LNCAP (cell line): Measurements from ENCODE around the gene UCHL1.

Experiments
- TF ChIP-seq, protein P1 (sequence below): fragments of 450-650 bp; IDR thresholded peaks from 2 replicates; pipeline ENCODE4 v1.5.1; 2017; ENCODE audit warnings: mild to moderate bottlenecking

The UCHL1 gene

DNA sequence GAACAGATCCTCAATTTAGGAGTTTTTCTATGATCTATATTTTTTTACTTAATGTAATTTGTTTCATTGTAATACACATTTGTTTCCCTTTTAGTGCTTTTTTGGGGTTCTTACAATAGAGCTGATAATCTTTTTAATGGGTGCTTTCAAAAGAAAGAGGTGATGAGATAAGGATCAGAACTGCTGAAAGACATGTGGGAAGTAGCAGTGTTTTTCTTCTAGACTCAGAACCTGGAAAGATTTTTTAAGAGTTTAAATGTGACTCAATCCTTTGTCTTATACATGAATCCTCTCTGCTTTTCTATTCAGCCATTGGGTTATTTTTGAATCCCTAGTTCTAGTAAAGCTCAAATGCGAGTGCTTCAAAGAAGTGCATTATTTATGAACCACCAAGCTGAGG lies 25.6 kb downstream of the UCHL1 start:
- TF ChIP-seq, protein P1, sequence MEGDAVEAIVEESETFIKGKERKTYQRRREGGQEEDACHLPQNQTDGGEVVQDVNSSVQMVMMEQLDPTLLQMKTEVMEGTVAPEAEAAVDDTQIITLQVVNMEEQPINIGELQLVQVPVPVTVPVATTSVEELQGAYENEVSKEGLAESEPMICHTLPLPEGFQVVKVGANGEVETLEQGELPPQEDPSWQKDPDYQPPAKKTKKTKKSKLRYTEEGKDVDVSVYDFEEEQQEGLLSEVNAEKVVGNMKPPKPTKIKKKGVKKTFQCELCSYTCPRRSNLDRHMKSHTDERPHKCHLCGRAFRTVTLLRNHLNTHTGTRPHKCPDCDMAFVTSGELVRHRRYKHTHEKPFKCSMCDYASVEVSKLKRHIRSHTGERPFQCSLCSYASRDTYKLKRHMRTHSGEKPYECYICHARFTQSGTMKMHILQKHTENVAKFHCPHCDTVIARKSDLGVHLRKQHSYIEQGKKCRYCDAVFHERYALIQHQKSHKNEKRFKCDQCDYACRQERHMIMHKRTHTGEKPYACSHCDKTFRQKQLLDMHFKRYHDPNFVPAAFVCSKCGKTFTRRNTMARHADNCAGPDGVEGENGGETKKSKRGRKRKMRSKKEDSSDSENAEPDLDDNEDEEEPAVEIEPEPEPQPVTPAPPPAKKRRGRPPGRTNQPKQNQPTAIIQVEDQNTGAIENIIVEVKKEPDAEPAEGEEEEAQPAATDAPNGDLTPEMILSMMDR, result no peak

DNA sequence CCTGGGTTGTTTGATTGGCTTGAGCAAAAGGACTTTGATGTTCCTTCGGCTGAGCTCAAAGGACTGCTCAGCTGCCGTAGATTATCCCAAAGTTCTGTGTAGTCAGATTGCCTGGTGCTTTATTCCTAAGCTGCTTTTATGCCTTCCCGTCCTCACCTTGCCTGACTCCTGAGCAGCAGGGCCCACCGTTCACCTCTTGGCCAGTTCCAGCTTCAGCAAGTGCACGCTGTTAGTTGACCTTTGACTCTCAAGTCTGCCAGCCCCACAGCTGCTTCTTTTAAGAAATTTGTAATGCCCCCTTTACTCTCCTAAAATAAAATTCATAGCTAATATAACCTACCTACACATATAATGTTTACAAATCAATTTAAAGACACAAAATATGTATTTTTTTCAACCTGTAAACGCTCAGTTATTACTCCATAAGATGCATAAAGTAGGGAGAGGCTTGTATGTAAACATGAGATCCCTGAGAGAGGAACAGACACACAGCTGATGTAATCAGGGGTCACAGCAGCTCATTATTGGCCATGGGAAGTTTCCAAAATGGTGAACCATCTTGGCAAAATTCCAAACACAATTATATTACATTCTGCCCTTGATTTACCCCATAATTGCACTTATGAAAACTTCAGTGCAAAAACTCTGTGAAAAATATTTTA lies 28.6 kb downstream of the UCHL1 start:
- TF ChIP-seq, protein P1, result no peak

DNA sequence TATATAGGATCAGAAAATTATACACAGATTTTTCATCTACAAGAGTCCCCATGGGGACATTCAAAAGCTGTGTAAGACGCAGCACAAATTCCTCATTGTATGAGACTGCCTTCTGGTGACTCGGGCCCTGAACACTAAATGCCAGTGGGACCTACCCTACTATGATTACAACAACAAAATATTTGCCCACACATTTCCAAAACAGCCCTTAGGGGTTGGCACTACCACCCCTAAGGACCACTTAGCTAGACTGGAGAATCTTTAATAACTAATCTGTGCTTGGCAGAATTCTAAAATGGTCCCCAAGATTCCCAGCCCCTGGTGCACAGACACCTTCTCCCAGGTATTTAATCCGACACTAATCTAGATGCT lies 29.1 kb downstream of the UCHL1 start:
- TF ChIP-seq, protein P1, result no peak

DNA sequence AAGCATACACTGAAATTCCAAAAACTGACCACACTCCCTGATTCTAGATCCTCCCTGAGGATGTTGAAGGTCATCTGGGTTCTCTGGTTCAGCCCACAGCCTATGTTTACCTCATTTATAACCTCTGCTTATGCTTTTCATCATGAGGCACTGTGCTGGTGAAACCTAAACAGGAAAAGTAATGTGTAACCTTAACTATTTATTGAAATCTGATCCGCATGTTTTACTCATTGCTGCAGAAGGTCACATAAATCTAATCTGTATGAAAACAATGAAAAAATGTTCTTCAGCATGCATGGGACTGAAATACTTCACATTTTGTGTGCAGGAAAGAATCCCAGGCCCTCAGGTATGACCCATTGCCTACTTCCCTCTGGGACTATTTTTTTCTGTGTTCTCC lies 30.3 kb downstream of the UCHL1 start:
- TF ChIP-seq, protein P1, result no peak

DNA sequence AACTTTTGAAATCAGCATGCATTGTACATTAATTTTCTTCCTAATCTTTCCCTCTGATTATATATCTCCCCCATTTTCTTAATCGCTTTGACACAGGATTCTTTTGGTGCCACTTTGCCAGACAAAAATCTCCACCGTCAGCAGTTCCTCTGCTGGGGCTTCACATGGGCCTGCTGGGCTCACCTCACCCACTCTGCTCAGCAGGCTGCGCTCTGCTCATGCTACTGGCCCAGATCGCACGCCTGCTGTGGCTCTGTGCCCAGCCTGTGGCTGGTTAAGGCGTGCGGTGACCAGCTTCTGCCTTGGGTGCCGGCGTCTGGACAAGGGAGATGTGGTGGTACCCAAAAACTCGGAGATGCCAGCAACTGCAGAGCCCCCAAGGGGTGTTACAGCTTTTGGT lies 31.1 kb downstream of the UCHL1 start:
- TF ChIP-seq, protein P1, result no peak

DNA sequence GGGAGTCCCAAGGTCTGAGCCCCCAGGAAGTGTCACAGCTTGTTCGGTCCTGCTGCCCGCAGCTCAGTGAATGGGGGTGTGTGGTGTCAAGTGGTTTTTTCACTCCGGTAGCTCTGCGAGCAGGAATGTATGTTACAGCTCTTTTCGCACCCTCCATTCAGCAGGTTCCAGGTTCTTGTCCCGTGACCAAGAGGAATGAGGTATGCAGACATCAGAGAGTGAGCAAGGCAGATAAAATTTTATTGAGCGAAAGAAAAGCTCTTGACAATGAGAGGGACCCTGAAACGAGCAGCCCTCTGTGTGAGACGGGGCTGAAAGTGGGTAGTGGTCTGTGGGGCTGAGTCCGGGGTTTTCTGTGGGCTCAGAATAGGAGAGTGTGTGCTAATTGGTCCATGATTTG lies 31.5 kb downstream of the UCHL1 start:
- TF ChIP-seq, protein P1, result no peak

DNA sequence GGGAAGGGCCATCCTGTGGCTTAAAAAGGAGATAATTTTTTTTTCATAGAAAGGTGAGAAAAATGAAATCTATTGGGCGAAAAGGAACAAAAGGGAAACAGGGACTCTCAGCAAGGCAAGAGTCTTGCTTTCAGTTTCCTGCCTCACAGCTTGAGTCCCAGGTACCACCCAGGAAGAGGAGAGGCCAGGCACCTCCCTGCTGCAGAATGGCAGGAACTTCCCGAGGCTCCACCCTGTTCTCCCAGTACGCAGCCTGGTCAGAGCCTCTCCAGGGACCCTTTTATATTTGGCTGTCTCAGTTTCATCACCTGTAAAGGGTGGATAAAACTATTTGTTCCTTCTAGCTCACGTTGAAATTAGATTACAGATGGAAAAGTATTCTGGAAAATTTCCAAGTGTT lies 33.8 kb downstream of the UCHL1 start:
- TF ChIP-seq, protein P1, result no peak
